Subcutaneous preadipocyte (primary cell): ENCODE results near the gene ERFE. TPM values are rescaled to one million over a fixed set of nuclear protein-coding genes. Genes with fewer than 3 reads are reported as not detected.

ENCODE experiments used
- total RNA-seq: library from RNA; depleted of rRNA; stranded (reverse); fragments of >200 nt; gene quantifications from 2 replicates; pipeline ENCODE4 v1.2.3, GENCODE V29; 2012

The ERFE gene
- 7.0 and 8.0 TPM in 2 replicates for total RNA-seq

GRCh38 chr2:238158509-238159070, at the start of gene ERFE:
Gene ERFE (plus strand): TSS chr2:238158970. CDS start chr2:238159008, 38 bp downstream.

GRCh38 chr2:238138331-238139195, 20.2 kb upstream of the ERFE start, which contains the start of gene KLHL30:
Gene KLHL30 (plus strand): TSS chr2:238138668. CDS start chr2:238140755, 2,087 bp downstream.

GRCh38 chr2:238203094-238203972, 44.6 kb downstream of the ERFE start, which contains the start of gene ILKAP:
Gene ILKAP (minus strand): TSS chr2:238203695. CDS start chr2:238203553, 142 bp downstream.

Other genes with a start within 250 kb of the ERFE start
- 34.2 and 36.8 TPM in 2 replicates for gene UBE2F, start 192.0 kb upstream of the ERFE start, total RNA-seq
- gene SCLY, start 98.0 kb upstream of the ERFE start, total RNA-seq = 15.1 and 27.8 TPM in 2 replicates
- gene ESPNL, start 58.6 kb upstream of the ERFE start, total RNA-seq = 0.39 and 4.8 TPM in 2 replicates
- under 0.01 TPM in 2 replicates for gene KLHL30, start 20.3 kb upstream of the ERFE start, total RNA-seq
- gene ILKAP, start 44.7 kb downstream of the ERFE start, total RNA-seq = 22.4 and 29.9 TPM in 2 replicates
- gene HES6, start 81.1 kb downstream of the ERFE start, total RNA-seq = 1.1 and 1.2 TPM in 2 replicates
- gene PER2, start 129.6 kb downstream of the ERFE start, total RNA-seq = 3.3 and 3.9 TPM in 2 replicates
- 5.5 and 6.3 TPM in 2 replicates for gene TRAF3IP1, start 161.5 kb downstream of the ERFE start, total RNA-seq